ENCODE measurements around the gene TBC1D4.
A peak's percentile ranks its signal among the peaks of the same experiment; 100 is the strongest.

Gene TBC1D4

DNA sequence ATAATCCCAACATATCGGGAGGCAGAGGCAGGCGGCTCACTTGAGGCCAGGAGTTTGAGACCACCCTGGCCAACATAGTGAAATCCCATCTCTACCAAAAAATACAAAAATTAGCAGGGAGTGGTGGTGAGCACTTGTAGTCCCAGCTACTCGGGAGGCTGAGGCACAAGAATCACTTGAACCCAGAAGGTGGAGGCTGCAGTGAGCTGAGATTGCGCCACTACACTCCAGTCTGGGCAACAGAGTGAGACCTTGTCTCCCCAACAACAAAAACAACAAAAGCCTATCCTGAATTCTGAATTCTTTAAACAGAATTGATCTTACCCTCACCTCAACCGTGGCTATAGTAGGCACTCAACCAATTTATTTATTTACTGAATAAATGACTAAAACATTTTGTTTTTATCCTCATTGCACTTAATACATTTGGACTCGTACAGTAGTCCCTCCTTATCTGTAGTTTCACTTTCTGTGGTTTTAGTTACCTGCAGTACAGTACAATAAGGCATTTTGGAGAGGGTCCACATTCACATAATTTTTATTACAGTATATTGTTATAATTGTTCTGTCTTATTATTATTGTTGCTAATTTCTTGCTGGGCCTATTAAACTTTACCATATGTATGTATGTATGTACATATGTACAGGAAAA, 98.8 kb downstream of the TBC1D4 start:
- FAIRE-seq, result no peak

GRCh38 chr13:75378301-75378700, 103.7 kb downstream of the TBC1D4 start:
- no peak for FAIRE-seq

DNA sequence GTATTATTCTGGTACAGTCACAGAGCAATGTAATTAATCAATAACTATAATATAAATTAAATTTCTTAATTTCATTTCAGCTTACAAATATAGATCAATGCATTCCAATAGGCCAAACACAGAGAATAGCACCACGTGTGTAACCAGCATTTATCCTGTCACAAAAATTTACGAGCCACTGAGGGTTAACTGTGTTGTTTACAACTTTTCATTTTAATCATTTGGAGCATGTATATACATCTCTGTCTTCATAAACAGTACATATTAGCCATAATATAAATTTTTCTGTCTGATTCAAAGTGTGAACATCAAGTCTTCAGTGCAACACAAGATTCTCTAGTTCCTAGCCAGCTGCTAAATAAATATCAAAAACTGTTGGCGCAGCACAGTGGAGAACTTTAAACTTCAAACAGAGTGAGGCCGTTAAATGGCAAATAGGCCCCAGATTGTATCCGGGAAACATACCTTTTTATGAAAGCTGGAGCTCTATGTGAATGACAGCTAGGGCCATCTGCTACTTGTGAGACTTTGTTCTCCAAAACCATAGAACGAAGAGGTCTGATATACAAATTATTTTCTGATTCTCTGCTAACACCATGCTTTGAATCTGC, 105.1 kb downstream of the TBC1D4 start:
- FAIRE-seq, result no peak

GRCh38 chr13:75375329-75375728, 106.6 kb downstream of the TBC1D4 start:
- no peak for FAIRE-seq

- FAIRE-seq, result no peak
Observed at GRCh38 chr13:75373988-75374387, 108.0 kb downstream of the TBC1D4 start.

- FAIRE-seq, result no peak
Observed at GRCh38 chr13:75372923-75373841, 108.8 kb downstream of the TBC1D4 start.

DNA sequence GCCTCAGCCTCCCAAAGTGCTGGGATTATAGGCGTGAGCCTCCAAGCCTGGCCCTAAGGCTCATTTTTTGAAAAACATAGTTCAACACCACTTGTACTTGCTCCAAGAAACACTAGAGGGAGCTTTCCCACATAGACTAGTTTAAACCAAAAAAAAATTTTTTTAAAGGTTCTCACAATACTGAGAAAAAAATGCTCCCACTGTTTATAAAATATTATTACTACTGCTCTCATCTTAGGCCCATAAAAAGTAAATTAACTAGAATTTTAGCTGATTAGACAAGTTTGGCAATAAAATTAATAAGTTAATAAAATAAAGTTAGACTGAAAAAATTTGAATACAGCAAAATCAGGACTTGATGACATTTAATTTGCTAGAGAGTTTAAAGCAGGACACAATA, 109.5 kb downstream of the TBC1D4 start:
- FAIRE-seq, result peak; percentile 32

DNA sequence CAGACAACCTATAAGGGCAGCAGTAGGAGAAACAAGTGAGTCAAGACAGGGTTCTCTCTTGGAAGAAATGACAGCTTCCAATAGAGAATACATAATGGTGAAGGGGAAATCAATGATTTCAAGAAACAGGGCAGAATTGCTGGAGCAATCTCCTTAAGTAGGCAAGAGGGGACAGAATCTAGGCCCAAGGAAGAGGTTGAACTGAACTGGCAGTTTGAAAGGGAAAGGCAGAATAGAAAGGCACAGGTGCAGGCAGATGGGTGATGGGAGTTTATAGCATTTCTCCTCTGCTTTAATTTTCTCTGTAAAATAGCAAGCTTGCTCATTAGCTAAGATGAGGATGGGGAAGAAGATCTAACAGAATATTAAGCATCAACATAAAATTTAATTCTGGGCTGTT, 110.8 kb downstream of the TBC1D4 start:
- no peak for FAIRE-seq

- FAIRE-seq, result no peak
Observed at GRCh38 chr13:75370774-75371173, 111.2 kb downstream of the TBC1D4 start.

- no peak for FAIRE-seq
Observed at GRCh38 chr13:75369981-75370380, 112.0 kb downstream of the TBC1D4 start.

- no peak for FAIRE-seq
Observed at GRCh38 chr13:75368167-75368566, 113.8 kb downstream of the TBC1D4 start.

- FAIRE-seq, result no peak
Observed at GRCh38 chr13:75366380-75367280, 115.3 kb downstream of the TBC1D4 start.

DNA sequence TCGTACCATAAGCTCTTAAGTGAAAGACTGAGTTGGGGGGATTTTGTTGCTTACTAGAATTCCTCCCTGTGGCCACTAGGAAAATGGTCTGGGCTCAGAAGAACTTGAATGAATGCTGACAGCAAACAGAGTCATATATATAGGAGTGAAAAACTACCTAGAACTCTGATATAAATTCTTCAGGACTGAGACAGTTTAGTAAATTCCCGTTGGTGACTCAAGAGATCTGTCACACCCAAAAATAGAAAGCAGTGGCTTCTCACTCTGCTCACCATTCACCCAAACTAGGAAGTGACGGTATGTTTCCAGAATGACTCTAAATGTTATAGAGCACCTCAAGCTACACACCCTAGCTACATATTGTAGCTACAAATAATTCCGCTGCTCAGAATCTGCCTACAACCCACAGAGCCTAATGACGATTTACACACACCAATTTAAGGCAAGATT, 116.2 kb downstream of the TBC1D4 start:
- no peak for FAIRE-seq

GRCh38 chr13:75364131-75364713, 117.7 kb downstream of the TBC1D4 start:
- FAIRE-seq, result no peak

DNA sequence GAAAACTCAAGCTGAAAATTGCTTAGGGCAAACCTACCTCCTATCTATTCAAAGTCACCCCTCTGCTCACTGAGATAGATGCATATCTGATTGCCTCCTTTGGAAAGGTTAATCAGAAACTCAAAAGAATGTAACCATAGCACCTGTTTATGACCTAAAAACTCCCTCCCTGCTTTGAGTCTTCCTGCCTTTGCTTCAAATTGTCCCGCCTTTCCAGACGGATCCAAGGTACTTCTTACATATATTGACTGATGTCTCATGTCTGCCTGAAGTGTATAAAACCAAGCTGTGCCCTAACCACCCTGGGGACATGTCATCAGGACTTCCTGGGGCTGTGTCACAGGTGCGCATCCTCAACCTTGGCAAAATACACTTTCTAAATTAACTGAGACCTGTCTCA, 118.6 kb downstream of the TBC1D4 start:
- FAIRE-seq, result no peak

- no peak for FAIRE-seq
Observed at GRCh38 chr13:75362026-75362425, 119.9 kb downstream of the TBC1D4 start.

DNA sequence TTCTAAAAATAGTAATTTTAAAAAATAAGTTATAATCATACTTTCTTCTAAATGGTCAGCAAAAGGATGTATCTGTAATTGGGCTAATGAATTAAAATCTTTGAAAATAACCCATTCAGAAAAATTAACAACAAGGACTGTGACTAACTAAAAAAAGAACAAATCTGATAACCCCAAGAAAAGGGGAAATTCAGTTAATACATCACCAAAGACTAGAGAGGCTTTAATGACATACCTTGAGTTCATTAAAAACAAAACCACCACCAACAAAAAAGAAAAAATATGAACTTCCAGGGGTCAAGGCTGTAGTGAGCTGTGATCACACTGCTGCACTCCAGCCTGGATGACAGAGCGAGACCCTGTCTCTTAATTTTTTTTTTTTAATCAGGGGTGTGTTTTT, 121.8 kb downstream of the TBC1D4 start:
- no peak for FAIRE-seq

DNA sequence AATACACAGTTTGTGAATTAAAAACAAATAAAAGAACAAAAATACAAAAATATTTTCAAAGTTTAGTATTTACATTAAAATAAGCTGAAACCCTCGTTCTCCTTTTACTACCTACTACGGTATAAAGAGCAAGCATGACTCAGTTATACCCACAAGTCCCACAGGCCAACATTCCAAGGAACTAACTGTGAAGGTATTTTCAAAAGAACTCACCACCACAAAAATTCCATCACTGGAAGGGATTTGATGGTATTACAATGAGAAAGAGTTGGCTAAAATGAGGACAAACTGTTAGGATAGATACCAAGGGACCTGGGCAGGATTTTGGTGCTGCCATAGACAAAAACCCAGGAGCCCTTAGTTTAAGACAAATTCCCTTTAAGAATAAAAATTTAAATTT, 122.7 kb downstream of the TBC1D4 start:
- FAIRE-seq, result peak; percentile 20

DNA sequence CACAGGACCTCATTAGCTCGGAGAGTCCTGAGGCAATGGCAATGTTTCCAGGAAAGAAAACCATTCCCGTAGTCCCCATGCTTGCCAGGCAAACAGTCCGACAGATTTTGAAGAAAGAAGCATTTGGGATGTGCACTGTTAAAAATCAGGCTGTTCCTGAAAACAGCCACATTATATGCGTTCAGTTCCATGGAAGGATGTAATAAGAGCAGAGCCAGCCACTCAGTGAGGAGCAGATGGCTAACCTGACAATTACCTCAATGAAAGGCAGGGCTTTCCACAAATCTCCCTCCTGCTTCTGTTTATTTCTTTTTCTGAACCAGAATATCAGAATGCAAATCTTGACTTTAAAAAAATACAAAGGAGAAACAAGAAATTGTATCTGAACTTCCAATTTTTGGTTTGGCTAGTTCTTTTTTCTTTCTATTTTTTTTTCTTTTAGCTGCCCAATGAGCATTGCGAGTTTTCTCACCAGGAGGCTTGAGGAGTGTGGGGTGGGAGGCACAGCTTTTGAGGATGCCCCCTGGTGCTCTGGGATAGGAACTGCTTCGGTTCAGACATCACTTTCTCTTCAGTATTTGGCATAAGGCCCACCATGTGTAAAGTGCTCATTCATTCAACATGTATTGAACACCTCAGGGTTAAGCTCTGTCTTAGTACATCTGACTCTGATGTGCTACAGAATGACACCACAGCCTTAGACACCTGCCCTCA, 124.2 kb downstream of the TBC1D4 start:
- no peak for FAIRE-seq

- FAIRE-seq, result no peak
Observed at GRCh38 chr13:75356421-75356820, 125.5 kb downstream of the TBC1D4 start.

DNA sequence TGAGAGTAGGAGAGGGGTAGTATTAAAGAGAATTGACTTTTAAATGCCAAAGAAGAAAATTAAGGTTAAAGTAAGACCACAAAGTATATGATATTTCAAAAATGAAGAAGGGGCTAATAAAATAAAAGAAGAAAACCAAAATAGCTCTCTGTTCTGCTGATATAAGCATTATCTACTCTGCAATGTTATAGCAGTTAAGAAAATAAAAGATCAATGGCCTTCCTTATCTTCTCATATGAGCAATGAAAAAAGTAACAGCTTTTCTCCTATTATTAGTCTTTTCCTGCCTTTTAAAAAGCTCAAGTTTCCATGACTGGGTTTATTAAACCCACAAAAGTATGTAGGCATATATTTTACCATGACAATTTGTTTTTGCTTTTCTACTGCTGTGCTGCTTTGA, 126.4 kb downstream of the TBC1D4 start:
- no peak for FAIRE-seq

DNA sequence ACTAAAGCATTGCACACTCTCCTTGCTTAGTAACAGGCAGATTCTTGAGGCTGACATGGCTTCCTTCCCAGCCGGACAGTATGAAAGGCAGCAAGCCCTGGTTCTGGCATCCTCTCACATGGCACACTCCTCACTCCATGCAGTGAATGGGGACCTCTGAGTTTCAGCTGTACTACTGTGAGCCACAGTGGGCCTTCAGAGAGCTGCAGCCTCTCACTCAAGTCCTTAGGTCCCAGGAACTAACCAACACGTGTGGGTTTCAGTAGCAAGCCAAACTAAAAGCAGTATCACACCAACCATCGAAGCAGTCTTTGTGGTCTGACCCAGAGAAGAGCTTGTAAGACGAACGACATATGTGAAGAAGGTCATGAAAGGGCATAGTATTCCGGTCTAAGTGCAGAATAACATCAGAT, 128.2 kb downstream of the TBC1D4 start:
- FAIRE-seq, result no peak
